Ureter (tissue), 1 donor: ENCODE data around the gene PGA5. TPM values are rescaled to one million over a fixed set of nuclear protein-coding genes. Genes with fewer than 3 reads are reported as not detected.

Experiments
- DNase-seq: peaks from one replicate; pipeline ENCODE4 v3.0.0-alpha.2; 2020; ENCODE audit warnings: low spot score
- total RNA-seq: library from RNA; stranded (reverse); gene quantifications from one replicate; pipeline ENCODE4 v1.2.4, GENCODE V29; 2023
- donor health status: DM: yes; HTN: yes; CAD: no.

Gene PGA5
- total RNA-seq, 1 donor from 2014 or later = not detected

GRCh38 chr11:61266602-61267001 is 25.6 kb downstream of the PGA5 start:
- no peak for DNase-seq

- DNase-seq = no peak
These were observed 26.5 kb downstream of the PGA5 start for GRCh38 chr11:61267437-61267841.

GRCh38 chr11:61268588-61269250 is 27.7 kb downstream of the PGA5 start:
- DNase-seq = no peak

GRCh38 chr11:61270354-61271076 is 29.5 kb downstream of the PGA5 start:
- no peak for DNase-seq

- no peak for DNase-seq
These were observed 31.8 kb downstream of the PGA5 start for GRCh38 chr11:61272731-61273130.

- DNase-seq = no peak
These were observed 32.5 kb downstream of the PGA5 start for GRCh38 chr11:61273178-61274078.

GRCh38 chr11:61274084-61274483 is 33.1 kb downstream of the PGA5 start:
- no peak for DNase-seq

- DNase-seq = no peak
These were observed 34.2 kb downstream of the PGA5 start for GRCh38 chr11:61275191-61275590.

GRCh38 chr11:61277186-61278000 is 36.4 kb downstream of the PGA5 start:
- no peak for DNase-seq

- DNase-seq = no peak
These were observed 37.1 kb downstream of the PGA5 start for GRCh38 chr11:61278001-61278470.

- no peak for DNase-seq
These were observed 39.1 kb downstream of the PGA5 start for GRCh38 chr11:61279934-61280659.

GRCh38 chr11:61280883-61281580 is 40.1 kb downstream of the PGA5 start:
- no peak for DNase-seq

GRCh38 chr11:61281581-61282250 is 40.7 kb downstream of the PGA5 start:
- DNase-seq = peak; percentile 63

- no peak for DNase-seq
These were observed 42.6 kb downstream of the PGA5 start for GRCh38 chr11:61283613-61284012.

- DNase-seq = no peak
These were observed 46.5 kb downstream of the PGA5 start for GRCh38 chr11:61287338-61287977.

- no peak for DNase-seq
These were observed 50.1 kb downstream of the PGA5 start for GRCh38 chr11:61290905-61291690.

GRCh38 chr11:61292356-61292755 is 51.4 kb downstream of the PGA5 start:
- DNase-seq = no peak
